OCI-LY7 (cell line): ENCODE data around the gene SCGB3A1. TPM values are rescaled to one million over a fixed set of nuclear protein-coding genes. Genes with fewer than 3 reads are reported as not detected.

Source experiments
- BruUV-seq: library from RNA; stranded (reverse); fragments of 400-500 nt; replicated peaks from 2 replicates; lab custom pipeline; 2021; lab: Mats Ljungman, UMichigan
- CTCF ChIA-PET: fragments of 300-600 bp; sonication (Branson Sonifier 250); formaldehyde crosslinking; loops from one replicate; lab custom pipeline; 2022; ENCODE audit warnings: antibody characterized with exemption; ENCODE audit not compliant: unreplicated experiment; lab: Charles Lee
- POLR2A ChIA-PET: fragments of 300-600 bp; sonication (Branson Sonifier 250); formaldehyde crosslinking; loops from one replicate; lab custom pipeline; 2022; ENCODE audit warnings: antibody characterized with exemption; lab: Charles Lee
- DNase-seq: peaks from one replicate; pipeline ENCODE4 v3.0.0-alpha.2; 2015; ENCODE audit warnings: low spot score
- H2AFZ ChIP-seq: fragments of 200-600 bp; sonication (generic), shearing (Covaris generic); 2 replicates; pipeline ENCODE4 v1.6.1; 2014; ENCODE audit warnings: mild to moderate bottlenecking, antibody characterized with exemption, low read length, moderate library complexity
- H3K27ac ChIP-seq: fragments of 200-600 bp; sonication (generic); 2 replicates; pipeline ENCODE4 v1.5.1; 2014; ENCODE audit warnings: mixed run types, low read depth, mild to moderate bottlenecking, moderate library complexity, low read length, inconsistent platforms; ENCODE audit not compliant: poor library complexity, severe bottlenecking
- H3K36me3 ChIP-seq: fragments of 200-600 bp; sonication (generic); 2 replicates; pipeline ENCODE4 v1.6.1; 2014; ENCODE audit warnings: mild to moderate bottlenecking, antibody characterized with exemption, low read length, moderate library complexity, mixed read lengths; ENCODE audit not compliant: insufficient read depth
- H3K4me1 ChIP-seq: fragments of 200-600 bp; sonication (generic); 2 replicates; pipeline ENCODE4 v1.5.1; 2014; ENCODE audit warnings: mild to moderate bottlenecking, low read length; ENCODE audit not compliant: insufficient read depth, poor library complexity, severe bottlenecking
- H3K4me2 ChIP-seq: fragments of 200-600 bp; sonication (generic); 2 replicates; pipeline ENCODE4 v1.6.1; 2014; ENCODE audit warnings: mild to moderate bottlenecking, low read length
- H3K4me3 ChIP-seq: fragments of 200-600 bp; sonication (generic); 2 replicates; pipeline ENCODE4 v1.5.1; 2014; ENCODE audit warnings: mild to moderate bottlenecking, low read depth, low read length; ENCODE audit not compliant: poor library complexity, severe bottlenecking
- H3K79me2 ChIP-seq: fragments of 200-600 bp; sonication (generic); 2 replicates; pipeline ENCODE4 v1.6.1; 2016; ENCODE audit warnings: low read depth, mild to moderate bottlenecking, low read length, moderate library complexity, mixed read lengths; ENCODE audit not compliant: insufficient read depth
- H3K9me2 ChIP-seq: fragments of 200-600 bp; sonication (generic); 2 replicates; pipeline ENCODE4 v1.6.1; 2016; ENCODE audit warnings: mild to moderate bottlenecking, low read length, mixed read lengths; ENCODE audit not compliant: insufficient read depth
- H3K9me3 ChIP-seq: fragments of 200-600 bp; sonication (generic); 2 replicates; pipeline ENCODE4 v1.6.1; 2014; ENCODE audit warnings: mild to moderate bottlenecking, mixed run types, low read length, mixed read lengths
- H4K20me1 ChIP-seq: fragments of 200-600 bp; sonication (generic); 2 replicates; pipeline ENCODE4 v1.6.1; 2014; ENCODE audit warnings: mild to moderate bottlenecking, antibody characterized with exemption, low read length, moderate library complexity, mixed read lengths; ENCODE audit not compliant: insufficient read depth
- EZH2phosphoT487 ChIP-seq: fragments of 200-600 bp; sonication (generic); IDR thresholded peaks from 2 replicates; pipeline ENCODE4 v1.6.1; 2018; ENCODE audit warnings: low read depth, borderline replicate concordance, mild to moderate bottlenecking, mixed run types, antibody characterized with exemption, low read length, moderate library complexity, mixed read lengths
- intact Hi-C: fragments of 100-400 bp; cut with micrococcal nuclease; formaldehyde crosslinking; loops from one replicate; pipeline ENCODE4 v1.10.0; 2022; ENCODE audit not compliant: unreplicated experiment
- total RNA-seq, 2 experiments: library from RNA; depleted of rRNA in 1 of 2; stranded (reverse); fragments of >200 nt in 1 of 2; shearing (Covaris generic) in 1 of 2; gene quantifications; 2 replicates each; pipeline ENCODE4 v1.2.3, GENCODE V29; 2014 to 2022
- TF ChIP-seq, protein P1 (sequence below): fragments of 200-600 bp; sonication (generic); conservative IDR thresholded peaks from 2 replicates; pipeline ENCODE4 v1.5.1; 2014; ENCODE audit warnings: mild to moderate bottlenecking, antibody characterized with exemption, low read length, moderate library complexity, mixed read lengths

Gene SCGB3A1
- total RNA-seq, 2 experiments from 2014 or later, result not detected

DNA sequence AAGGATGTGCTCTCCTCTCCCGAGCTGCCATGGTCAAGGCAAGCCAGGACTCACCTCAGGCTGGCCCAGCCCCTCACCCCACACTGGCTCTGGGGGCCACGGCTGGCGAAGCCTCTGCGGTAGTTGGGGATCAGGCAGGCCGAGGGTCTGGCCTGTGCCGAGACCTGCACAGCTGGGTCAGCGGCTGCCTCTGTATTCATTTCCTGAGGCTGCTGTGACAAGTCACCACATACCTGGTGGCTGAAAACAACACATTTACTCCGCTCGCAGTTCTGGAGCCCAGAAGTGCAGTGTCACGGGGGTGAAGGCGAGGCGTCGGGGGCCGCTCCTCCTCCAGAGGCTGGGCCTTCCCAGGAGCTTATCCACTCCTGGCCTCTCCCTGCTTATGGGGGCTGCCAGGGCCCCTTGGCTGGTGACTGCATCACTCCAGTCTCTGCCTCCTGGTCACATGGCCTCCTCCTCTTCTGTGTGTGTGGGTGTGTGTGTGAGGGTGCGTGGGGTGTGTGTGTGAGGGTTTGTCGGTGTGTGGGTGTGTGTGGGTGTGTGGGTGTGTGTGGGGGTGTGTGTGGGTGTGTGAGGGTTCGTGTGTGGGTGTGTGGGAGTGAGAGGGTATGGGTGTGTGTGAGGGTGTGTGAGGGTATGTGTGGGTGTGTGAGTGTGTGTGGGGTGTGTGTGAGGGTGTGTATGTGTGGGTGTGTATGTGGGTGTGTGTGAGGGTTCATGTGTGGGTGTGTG lies 3.2 kb upstream of the SCGB3A1 start:
- H3K4me2 ChIP-seq, result no peak overlapping the region
- intact Hi-C loops, result no loop called here
- no peak overlapping the region for H3K27ac ChIP-seq
- no peak overlapping the region for H2AFZ ChIP-seq
- BruUV-seq, result no TSS peak
- no peaks in the 10 kb centered on the region for H4K20me1 ChIP-seq
- no peaks in the 10 kb centered on the region for H3K9me2 ChIP-seq
- no peaks in the 10 kb centered on the region for H3K9me3 ChIP-seq
- POLR2A ChIA-PET, result no interaction called here
- H3K4me3 ChIP-seq, result no peak overlapping the region
- H3K4me1 ChIP-seq, result no peaks in the 10 kb centered on the region
- no peaks in the 10 kb centered on the region for H3K79me2 ChIP-seq
- no peak for DNase-seq
- no peak for TF ChIP-seq EZH2phosphoT487
- TF ChIP-seq, protein P1, sequence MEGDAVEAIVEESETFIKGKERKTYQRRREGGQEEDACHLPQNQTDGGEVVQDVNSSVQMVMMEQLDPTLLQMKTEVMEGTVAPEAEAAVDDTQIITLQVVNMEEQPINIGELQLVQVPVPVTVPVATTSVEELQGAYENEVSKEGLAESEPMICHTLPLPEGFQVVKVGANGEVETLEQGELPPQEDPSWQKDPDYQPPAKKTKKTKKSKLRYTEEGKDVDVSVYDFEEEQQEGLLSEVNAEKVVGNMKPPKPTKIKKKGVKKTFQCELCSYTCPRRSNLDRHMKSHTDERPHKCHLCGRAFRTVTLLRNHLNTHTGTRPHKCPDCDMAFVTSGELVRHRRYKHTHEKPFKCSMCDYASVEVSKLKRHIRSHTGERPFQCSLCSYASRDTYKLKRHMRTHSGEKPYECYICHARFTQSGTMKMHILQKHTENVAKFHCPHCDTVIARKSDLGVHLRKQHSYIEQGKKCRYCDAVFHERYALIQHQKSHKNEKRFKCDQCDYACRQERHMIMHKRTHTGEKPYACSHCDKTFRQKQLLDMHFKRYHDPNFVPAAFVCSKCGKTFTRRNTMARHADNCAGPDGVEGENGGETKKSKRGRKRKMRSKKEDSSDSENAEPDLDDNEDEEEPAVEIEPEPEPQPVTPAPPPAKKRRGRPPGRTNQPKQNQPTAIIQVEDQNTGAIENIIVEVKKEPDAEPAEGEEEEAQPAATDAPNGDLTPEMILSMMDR, result no peak
- CTCF ChIA-PET, result no interaction called here
- no peaks in the 10 kb centered on the region for H3K36me3 ChIP-seq

DNA sequence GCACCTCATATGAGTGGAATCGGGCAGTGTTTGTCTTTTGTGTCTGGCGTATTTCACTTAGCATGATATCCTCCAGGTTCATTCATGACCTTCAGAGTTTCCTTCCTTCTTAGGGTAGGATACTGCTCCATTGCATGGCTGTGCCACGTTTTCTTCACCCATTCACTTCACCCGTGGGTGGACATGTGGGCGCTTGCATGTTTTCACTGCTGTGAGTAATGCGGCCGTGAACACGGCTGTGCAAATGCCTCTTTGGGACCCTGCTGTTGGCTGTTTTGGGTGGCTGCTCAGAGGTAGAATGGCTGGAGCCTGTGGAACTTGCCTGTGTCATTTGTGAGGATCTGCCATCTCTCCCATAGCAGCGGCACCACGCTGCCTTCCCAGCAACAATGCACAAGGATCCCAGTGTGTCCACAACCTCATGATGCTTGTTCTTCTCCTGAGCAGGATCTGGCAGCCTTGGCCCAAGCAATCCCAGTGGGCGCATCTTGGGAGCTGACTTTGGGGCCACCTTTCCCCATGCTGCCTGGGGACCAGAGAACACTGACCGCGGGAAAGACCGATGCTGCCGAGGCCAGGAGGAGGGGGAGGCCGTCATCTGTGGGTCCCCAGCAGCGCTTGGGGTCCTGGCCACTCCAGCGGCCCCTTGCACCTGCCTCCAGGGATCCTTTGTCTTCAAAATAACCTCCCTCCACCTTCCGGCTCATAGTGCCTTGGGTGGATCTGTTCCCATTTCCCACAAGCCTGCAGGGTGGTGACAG lies 2.3 kb upstream of the SCGB3A1 start:
- no peak overlapping the region for H3K27ac ChIP-seq
- H3K36me3 ChIP-seq, result no peaks in the 10 kb centered on the region
- BruUV-seq, result no TSS peak
- H2AFZ ChIP-seq, result no peak overlapping the region
- TF ChIP-seq, protein P1, result no peak
- no peak for TF ChIP-seq EZH2phosphoT487
- H3K9me2 ChIP-seq, result no peaks in the 10 kb centered on the region
- H3K4me1 ChIP-seq, result no peaks in the 10 kb centered on the region
- H3K79me2 ChIP-seq, result no peaks in the 10 kb centered on the region
- H3K4me2 ChIP-seq, result no peak overlapping the region
- intact Hi-C loops, result no loop called here
- POLR2A ChIA-PET, result no interaction called here
- no peaks in the 10 kb centered on the region for H3K9me3 ChIP-seq
- CTCF ChIA-PET, result no interaction called here
- no peak for DNase-seq
- H4K20me1 ChIP-seq, result no peaks in the 10 kb centered on the region
- no peak overlapping the region for H3K4me3 ChIP-seq

DNA sequence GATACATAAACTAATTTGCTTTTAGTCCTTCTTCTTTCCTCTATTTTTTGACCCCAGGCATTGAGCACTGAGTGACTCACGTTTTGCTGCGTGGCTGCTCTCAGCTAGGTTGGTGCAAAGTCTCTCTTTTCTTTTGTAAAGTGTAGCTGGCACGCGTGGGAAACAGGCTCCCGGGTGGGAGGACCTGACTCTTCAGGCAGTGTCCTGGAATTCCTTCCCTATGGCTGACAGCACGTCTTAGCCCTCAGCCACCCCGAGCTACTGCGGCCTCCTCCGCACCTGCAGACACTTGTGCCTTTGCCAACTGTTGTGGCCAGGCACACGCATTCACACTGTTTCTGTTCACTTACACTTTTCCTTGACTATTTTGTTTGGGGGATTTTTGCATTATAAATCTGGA lies 877 bp upstream of the SCGB3A1 start:
- Histone ChIP-seq H3K4me3 (no peak overlapping the region), H3K9me2 (no peaks in the 10 kb centered on the region), H3K9me3 (no peaks in the 10 kb centered on the region), H3K27ac (no peak overlapping the region), H3K4me1 (no peaks in the 10 kb centered on the region), H4K20me1 (no peaks in the 10 kb centered on the region), H2AFZ (no peak overlapping the region), H3K79me2 (no peaks in the 10 kb centered on the region), H3K36me3 (no peaks in the 10 kb centered on the region), H3K4me2 (no peak overlapping the region)
- ChIA-PET CTCF (no interaction called here), POLR2A (interaction anchor here (0.7 kb wide), 1 partner anchor 75 kb away, joined by 4 read pairs; no protein-coding TSS in a partner anchor)
- intact Hi-C loops, result no loop called here
- no TSS peak for BruUV-seq
- no peak for DNase-seq
- no peak for TF ChIP-seq EZH2phosphoT487
- TF ChIP-seq, protein P1, result no peak
